GM13976 (cell line): ENCODE data around the gene ZNF804B.

Source experiments
- DNase-seq: peaks from one replicate; pipeline ENCODE4 v3.0.0; 2012; ENCODE audit warnings: low spot score
- CTCF ChIP-seq: IDR thresholded peaks from 2 replicates; pipeline ENCODE4 v1.5.1; 2012; ENCODE audit warnings: borderline replicate concordance, mild to moderate bottlenecking; ENCODE audit not compliant: insufficient read depth; ENCODE audit errors: extremely low read depth, missing control alignments, control extremely low read depth
- in situ Hi-C: fragments of 300-500 bp; cut with MboI; formaldehyde crosslinking; loops from one replicate; pipeline ENCODE4 v1.12.0; 2022; ENCODE audit warnings: low sequenced_read_pairs, mixed read lengths, inconsistent platforms; ENCODE audit not compliant: unreplicated experiment

Gene ZNF804B

GRCh38 chr7:88912852-88913251 lies 153.4 kb downstream of the ZNF804B start:
- no peak for DNase-seq
- in situ Hi-C loops: no loop called here
- no peak for TF ChIP-seq CTCF

GRCh38 chr7:88915615-88916014 lies 156.1 kb downstream of the ZNF804B start:
- TF ChIP-seq CTCF: no peak
- DNase-seq: no peak

GRCh38 chr7:88919478-88920131 lies 160.1 kb downstream of the ZNF804B start:
- DNase-seq: no peak
- in situ Hi-C loops: no loop called here
- TF ChIP-seq CTCF: no peak

More at GRCh38 chr7:88915615-88916014, 156.1 kb downstream of the ZNF804B start:
- in situ Hi-C loops: no loop called here

GRCh38 chr7:88922944-88923343 lies 163.4 kb downstream of the ZNF804B start:
- TF ChIP-seq CTCF: no peak
- DNase-seq: no peak
- in situ Hi-C loops: no loop called here

- TF ChIP-seq CTCF: no peak
- in situ Hi-C loops: no loop called here
- no peak for DNase-seq
Measured at GRCh38 chr7:88928276-88928675, 168.8 kb downstream of the ZNF804B start.

- no peak for TF ChIP-seq CTCF
- no peak for DNase-seq
- in situ Hi-C loops: no loop called here
Measured at GRCh38 chr7:88929719-88930118, 170.2 kb downstream of the ZNF804B start.
